Caco-2 (cell line): Measurements from ENCODE around the gene DNAJA3. TPM values are rescaled to one million over a fixed set of nuclear protein-coding genes. Genes with fewer than 3 reads are reported as not detected.

Experiments used
- BruUV-seq: library from RNA; stranded (reverse); fragments of 400-500 nt; replicated peaks from 2 replicates; lab custom pipeline; 2021; lab: Mats Ljungman, UMichigan
- CTCF ChIA-PET: fragments of 300-600 bp; sonication (Branson Sonifier 250); formaldehyde crosslinking; loops from one replicate; lab custom pipeline; 2022; ENCODE audit warnings: antibody characterized with exemption; lab: Charles Lee
- POLR2A ChIA-PET: fragments of 300-600 bp; sonication (Branson Sonifier 250); formaldehyde crosslinking; loops from one replicate; lab custom pipeline; 2022; ENCODE audit warnings: antibody characterized with exemption; lab: Charles Lee
- DNase-seq, 2 experiments: peaks; one replicate each; pipeline versions ENCODE4 v3.0.0 to v3.0.0-alpha.2; 2020 to 2022
- H3K27me3 ChIP-seq: replicated peaks from 2 replicates; pipeline ENCODE4 v1.6.0; 2011; ENCODE audit warnings: low read length; ENCODE audit not compliant: control insufficient read depth, insufficient read depth
- H3K36me3 ChIP-seq: 2 replicates; pipeline ENCODE4 v1.5.1; 2011; ENCODE audit warnings: low read length; ENCODE audit not compliant: control insufficient read depth, insufficient read depth
- H3K4me1 ChIP-seq: fragments of 250-450 bp; sonication (Bioruptor Pico); 2 replicates; pipeline ENCODE4 v1.5.1; 2020; ENCODE audit warnings: mild to moderate bottlenecking
- H3K4me3 ChIP-seq: 2 replicates; pipeline ENCODE4 v1.5.1; 2011; ENCODE audit warnings: low read depth, mild to moderate bottlenecking, control low read depth, low read length
- H3K9me3 ChIP-seq: fragments of 250-450 bp; sonication (Bioruptor Pico); 2 replicates; pipeline ENCODE4 v1.5.1; 2020; ENCODE audit warnings: mild to moderate bottlenecking, moderate library complexity
- H3K27ac Mint-ChIP-seq: one replicate; pipeline ENCODE4 v1.8.0; 2022; ENCODE audit warnings: mixed read lengths; ENCODE audit not compliant: unreplicated experiment
- H3K27me3 Mint-ChIP-seq: one replicate; pipeline ENCODE4 v1.8.0; 2022; ENCODE audit warnings: mixed read lengths; ENCODE audit not compliant: insufficient read depth, unreplicated experiment
- H3K36me3 Mint-ChIP-seq: one replicate; pipeline ENCODE4 v1.8.0; 2022; ENCODE audit warnings: mild to moderate bottlenecking, mixed read lengths; ENCODE audit not compliant: insufficient read depth, unreplicated experiment
- H3K4me1 Mint-ChIP-seq: one replicate; pipeline ENCODE4 v1.8.0; 2022; ENCODE audit warnings: low read depth, mixed read lengths; ENCODE audit not compliant: unreplicated experiment
- H3K4me3 Mint-ChIP-seq: one replicate; pipeline ENCODE4 v1.8.0; 2022; ENCODE audit warnings: mild to moderate bottlenecking, moderate library complexity, mixed read lengths; ENCODE audit not compliant: unreplicated experiment
- H3K9me3 Mint-ChIP-seq: one replicate; pipeline ENCODE4 v1.8.0; 2022; ENCODE audit warnings: mixed read lengths; ENCODE audit not compliant: unreplicated experiment
- CTCF ChIP-seq, 2 experiments: fragments of 200-600 bp in 1 of 2; IDR thresholded peaks; 1 replicate in 1 of 2; 2 replicates in 1 of 2; pipeline versions ENCODE4 v1.5.1 to v1.8.0; 2011 to 2022; ENCODE audit warnings: antibody characterized with exemption in 1 of 2, control low read depth in 1 of 2, inconsistent platforms in 1 of 2, low read depth in 1 of 2, low read length in 1 of 2, mild to moderate bottlenecking in 1 of 2, moderate library complexity in 1 of 2; ENCODE audit not compliant: insufficient read depth in 1 of 2, severe bottlenecking in 1 of 2, unreplicated experiment in 1 of 2
- intact Hi-C: fragments of 100-400 bp; cut with micrococcal nuclease; formaldehyde crosslinking; loops from one replicate; pipeline ENCODE4 v1.10.0; 2022; ENCODE audit not compliant: unreplicated experiment
- total RNA-seq: library from RNA; stranded (reverse); gene quantifications from 2 replicates; pipeline ENCODE4 v1.2.3, GENCODE V29; 2022

The DNAJA3 gene
- total RNA-seq, 1 experiment from 2014 or later, result 77.1 TPM

DNA sequence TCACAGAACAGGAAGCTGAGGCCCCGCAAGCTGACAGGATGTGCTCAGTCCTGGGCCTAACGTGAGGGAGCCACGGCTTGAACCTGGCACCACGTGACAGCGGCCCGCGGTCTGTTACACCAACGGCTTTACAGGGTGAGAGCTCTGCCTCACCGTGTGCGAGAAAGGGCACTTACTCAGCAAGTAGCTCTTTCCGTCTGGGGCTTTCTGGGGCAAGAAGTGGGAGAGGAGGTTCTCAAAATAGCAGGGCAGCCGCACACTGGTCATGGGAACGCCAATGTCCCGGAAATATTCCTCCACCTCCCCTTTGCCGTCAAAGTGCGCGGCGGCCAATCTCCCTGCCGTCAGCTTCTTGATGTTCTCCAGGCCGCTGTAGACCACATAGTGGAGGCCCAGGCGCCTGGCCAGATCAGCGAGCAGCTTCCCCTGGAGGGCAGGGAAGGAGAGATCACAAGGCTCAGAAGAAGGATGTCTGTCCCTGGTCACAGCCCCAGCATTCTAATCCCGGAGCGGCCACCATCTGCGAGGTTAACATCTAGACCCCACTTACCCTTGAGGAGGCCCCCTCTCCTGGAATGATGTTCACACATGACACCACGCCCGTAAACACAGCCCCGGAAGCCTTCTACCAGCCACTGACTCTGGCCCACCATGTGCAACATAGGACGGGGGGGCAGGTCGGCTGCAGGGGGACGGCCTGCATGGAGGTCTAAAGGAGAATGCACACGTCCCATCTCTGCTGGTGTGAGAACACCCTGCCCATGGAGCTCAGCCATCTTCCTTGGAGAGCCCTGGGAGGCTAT lies 40.5 kb downstream of the DNAJA3 start:
- Mint-ChIP-seq H3K4me1 (peaks cover 4% of the 10 kb centered on the region), H3K9me3 (no peaks in the 10 kb centered on the region), H3K4me3 (no peak overlapping the region), H3K27me3 (no peaks in the 10 kb centered on the region), H3K27ac (no peak overlapping the region), H3K36me3 (peaks cover 36% of the 10 kb centered on the region)
- ChIA-PET CTCF (no interaction called here), POLR2A (no interaction called here)
- no TSS peak for BruUV-seq
- H3K36me3 ChIP-seq, result peaks cover 2% of the 10 kb centered on the region; the same call in 1 of the 2 replicates
- TF ChIP-seq CTCF (IDR thresholded peaks at IDR 0.05; ENCODE audit: insufficient read depth in 1 of 2, low read depth in 1 of 2, low read length in 1 of 2, severe bottlenecking in 1 of 2, unreplicated experiment in 1 of 2), result no peak
- H3K27me3 ChIP-seq, result no peaks in the 10 kb centered on the region
- no peak for DNase-seq
- H3K4me1 ChIP-seq, result peaks cover 4% of the 10 kb centered on the region; the same call in 1 of the 2 replicates
- no peak overlapping the region for H3K4me3 ChIP-seq
- intact Hi-C loops, result no loop called here
- no peaks in the 10 kb centered on the region for H3K9me3 ChIP-seq

GRCh38 chr16:4467916-4468315 lies 42.2 kb downstream of the DNAJA3 start:
- intact Hi-C loops, result no loop called here
- TF ChIP-seq CTCF (IDR thresholded peaks at IDR 0.05; ENCODE audit: insufficient read depth in 1 of 2, low read depth in 1 of 2, low read length in 1 of 2, severe bottlenecking in 1 of 2, unreplicated experiment in 1 of 2), result no peak
- H3K4me3 Mint-ChIP-seq, result no peak overlapping the region
- H3K27ac Mint-ChIP-seq, result no peak overlapping the region
- ChIA-PET POLR2A (no interaction called here), CTCF (no interaction called here)
- peaks cover 2% of the 10 kb centered on the region; the same call in 1 of the 2 replicates for H3K36me3 ChIP-seq
- no peaks in the 10 kb centered on the region for H3K9me3 Mint-ChIP-seq
- H3K4me3 ChIP-seq, result no peak overlapping the region
- no TSS peak for BruUV-seq
- H3K27me3 Mint-ChIP-seq, result no peaks in the 10 kb centered on the region
- no peak for DNase-seq
- peaks cover 4% of the 10 kb centered on the region for H3K4me1 Mint-ChIP-seq
- peaks cover 36% of the 10 kb centered on the region for H3K36me3 Mint-ChIP-seq
- H3K27me3 ChIP-seq, result no peaks in the 10 kb centered on the region
- peaks cover 4% of the 10 kb centered on the region for H3K4me1 ChIP-seq
- H3K9me3 ChIP-seq, result no peaks in the 10 kb centered on the region

GRCh38 chr16:4468972-4469371 lies 43.3 kb downstream of the DNAJA3 start:
- no peak for DNase-seq
- no peaks in the 10 kb centered on the region for H3K9me3 ChIP-seq
- intact Hi-C loops, result no loop called here
- H3K36me3 ChIP-seq, result peaks cover 2% of the 10 kb centered on the region; the same call in 1 of the 2 replicates
- H3K27me3 Mint-ChIP-seq, result no peaks in the 10 kb centered on the region
- peaks cover 4% of the 10 kb centered on the region for H3K4me1 Mint-ChIP-seq
- CTCF ChIA-PET, result no interaction called here
- no TSS peak for BruUV-seq
- peaks cover 35% of the 10 kb centered on the region for H3K36me3 Mint-ChIP-seq
- peaks cover 4% of the 10 kb centered on the region for H3K4me1 ChIP-seq
- TF ChIP-seq CTCF (IDR thresholded peaks at IDR 0.05; ENCODE audit: insufficient read depth in 1 of 2, low read depth in 1 of 2, low read length in 1 of 2, severe bottlenecking in 1 of 2, unreplicated experiment in 1 of 2), result no peak
- no peak overlapping the region for H3K4me3 ChIP-seq
- POLR2A ChIA-PET, result no interaction called here
- H3K4me3 Mint-ChIP-seq, result no peak overlapping the region
- no peaks in the 10 kb centered on the region for H3K9me3 Mint-ChIP-seq
- H3K27ac Mint-ChIP-seq, result no peak overlapping the region
- no peaks in the 10 kb centered on the region for H3K27me3 ChIP-seq
